ENCODE results near the gene KRTAP9-1.
"Not testable (repeated sequence)": the region's sequence is repeated elsewhere in the genome, so short reads cannot be mapped to it uniquely, and the experiment has no call there.

Gene KRTAP9-1

GRCh38 chr17:41189837-41190318 is at the start of gene KRTAP9-1:
Gene KRTAP9-1, plus strand, starts transcription at chr17:41189887. Its CDS starts 0 bp downstream, at chr17:41189887.
- FAIRE-seq: not testable (repeated sequence)

DNA sequence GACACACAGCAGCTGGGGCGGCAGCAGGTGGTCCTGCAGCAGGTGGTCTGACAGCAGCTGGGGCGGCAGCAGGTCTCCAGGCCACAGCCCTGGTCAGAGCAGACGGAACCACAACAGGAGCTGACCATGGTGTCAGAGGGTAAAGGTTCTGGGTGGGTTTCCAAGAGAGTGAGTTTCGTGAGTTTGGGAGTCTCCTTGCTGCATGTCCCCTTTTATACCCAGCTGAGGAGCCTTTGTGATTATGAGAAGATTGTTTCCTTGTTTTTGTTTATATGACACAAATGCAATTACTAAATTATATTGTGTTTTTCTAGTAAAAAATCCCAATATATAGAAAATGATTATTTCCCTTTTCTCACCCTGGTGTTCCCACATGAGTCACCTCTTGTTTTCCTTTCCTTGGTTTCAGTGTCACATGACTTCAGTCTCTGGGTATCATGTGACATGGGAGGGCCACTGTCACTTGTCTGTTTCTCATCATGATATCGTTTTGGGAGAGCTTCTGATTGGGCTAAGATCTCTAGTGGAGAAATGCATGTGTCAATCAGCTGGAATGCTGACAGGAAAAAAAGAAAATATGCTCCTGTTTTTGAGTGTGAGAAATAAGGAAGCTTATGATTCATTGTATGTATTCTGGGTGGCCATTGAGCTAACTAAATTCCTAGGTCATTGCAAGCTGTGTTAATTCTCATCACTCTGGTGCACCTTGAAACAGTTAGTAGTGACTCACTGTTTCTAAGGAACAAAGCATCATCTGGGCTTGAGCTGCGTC is 49.1 kb upstream of the KRTAP9-1 start, which contains the start of gene KRTAP4-6:
KRTAP4-6 (minus strand) TSS at position 185 of the 772 bp plus-strand sequence; CDS start at position 128, 57 bp downstream.
- FAIRE-seq: no peak

- FAIRE-seq: no peak
These were observed 48.3 kb upstream of the KRTAP9-1 start for GRCh38 chr17:41141361-41141760.

- no peak for FAIRE-seq
These were observed 44.8 kb upstream of the KRTAP9-1 start for GRCh38 chr17:41144846-41145245.

- no peak for FAIRE-seq
These were observed 44.4 kb upstream of the KRTAP9-1 start for GRCh38 chr17:41145261-41145660.

DNA sequence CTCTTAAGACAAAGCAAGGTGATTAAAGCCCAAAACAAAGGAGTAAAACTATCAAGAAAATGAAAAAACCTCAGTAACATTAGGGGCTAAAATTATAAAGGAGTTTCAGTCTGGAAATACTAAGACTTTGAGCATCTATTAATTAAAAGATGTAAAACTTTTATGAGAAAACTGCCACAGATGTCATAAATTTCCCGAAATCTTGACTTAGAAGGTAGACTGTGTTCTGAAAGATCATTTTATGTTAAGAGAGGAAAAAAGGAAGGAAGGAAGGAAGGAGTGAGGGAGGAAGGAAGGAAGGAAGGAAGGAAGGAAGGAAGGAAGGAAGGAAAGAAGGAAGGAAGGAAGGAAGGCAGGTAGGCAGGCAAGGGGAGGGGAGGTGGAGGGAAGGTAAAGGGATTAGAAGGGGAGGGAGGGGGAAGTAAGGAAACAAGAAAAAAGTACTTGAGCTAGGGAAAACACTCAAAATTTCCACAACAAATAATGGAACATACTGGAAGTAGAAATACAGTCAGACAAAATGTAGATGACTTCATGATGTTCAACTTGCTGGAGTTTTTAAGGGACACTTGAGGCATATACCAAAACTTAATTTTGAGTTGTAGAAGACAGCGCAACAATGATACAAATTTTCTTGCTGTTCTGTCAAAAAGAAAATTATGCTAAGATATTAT is 42.0 kb upstream of the KRTAP9-1 start:
- FAIRE-seq: no peak

- FAIRE-seq: not testable (repeated sequence)
These were observed 40.6 kb upstream of the KRTAP9-1 start for GRCh38 chr17:41148971-41149651.

DNA sequence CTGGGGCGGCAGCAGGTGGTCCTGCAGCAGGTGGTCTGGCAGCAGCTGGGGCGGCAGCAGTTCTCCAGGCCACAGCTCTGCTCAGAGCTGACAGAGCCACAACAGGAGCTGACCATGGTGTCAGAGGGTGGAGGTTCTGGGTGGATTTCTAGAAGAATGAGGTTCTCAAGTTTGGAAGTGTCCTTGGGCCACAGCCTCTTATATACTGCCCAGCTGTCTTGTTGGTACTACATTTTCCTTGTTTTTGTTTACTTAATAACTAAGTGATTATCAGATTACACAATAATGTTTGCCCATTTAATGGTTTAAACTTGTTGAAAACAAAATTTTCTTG is 40.1 kb upstream of the KRTAP9-1 start, which contains the start of gene KRTAP4-5:
KRTAP4-5 (minus strand) TSS at position 174 of the 334 bp plus-strand sequence; CDS start at position 116, 58 bp downstream.
- no peak for FAIRE-seq

DNA sequence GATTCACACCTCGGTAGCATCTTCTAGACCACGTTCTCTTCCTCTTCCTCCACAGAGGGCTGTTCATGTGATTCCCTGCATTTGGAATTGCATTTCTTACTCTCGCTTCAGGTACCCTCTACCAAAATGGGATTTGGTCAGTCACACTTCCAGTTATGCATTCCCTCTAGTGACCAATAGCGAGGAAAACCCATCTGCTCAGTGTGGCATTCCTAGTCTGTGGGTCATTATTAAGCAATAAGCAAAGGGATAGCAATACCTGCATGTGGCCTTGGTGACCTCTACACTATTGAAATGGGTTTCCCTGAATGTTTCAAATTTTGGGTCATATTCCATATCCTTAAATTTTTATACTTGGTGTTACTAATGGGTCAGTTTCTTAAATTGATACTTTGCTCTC is 39.7 kb upstream of the KRTAP9-1 start:
- FAIRE-seq: no peak

DNA sequence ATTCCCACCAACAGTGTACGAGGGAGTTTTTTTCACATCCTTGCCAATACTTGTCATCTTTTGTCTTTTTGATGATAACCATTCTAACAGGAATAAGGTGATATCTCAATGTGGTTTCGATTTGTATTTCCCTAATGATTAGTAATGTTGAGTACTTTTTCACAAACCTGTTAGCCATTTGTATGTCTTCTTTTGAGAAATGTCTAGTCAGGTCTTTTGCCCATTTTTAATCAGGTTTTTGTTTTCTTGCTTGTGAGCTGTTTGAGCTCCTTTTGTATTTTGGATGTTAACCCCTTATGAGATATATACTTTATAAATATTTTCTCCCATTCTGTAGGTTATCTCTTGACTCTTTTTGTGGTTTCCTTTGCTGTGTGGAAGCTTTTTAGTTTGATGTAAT is 38.2 kb upstream of the KRTAP9-1 start:
- FAIRE-seq: no peak

- FAIRE-seq: no peak
These were observed 35.8 kb upstream of the KRTAP9-1 start for GRCh38 chr17:41153856-41154255.

DNA sequence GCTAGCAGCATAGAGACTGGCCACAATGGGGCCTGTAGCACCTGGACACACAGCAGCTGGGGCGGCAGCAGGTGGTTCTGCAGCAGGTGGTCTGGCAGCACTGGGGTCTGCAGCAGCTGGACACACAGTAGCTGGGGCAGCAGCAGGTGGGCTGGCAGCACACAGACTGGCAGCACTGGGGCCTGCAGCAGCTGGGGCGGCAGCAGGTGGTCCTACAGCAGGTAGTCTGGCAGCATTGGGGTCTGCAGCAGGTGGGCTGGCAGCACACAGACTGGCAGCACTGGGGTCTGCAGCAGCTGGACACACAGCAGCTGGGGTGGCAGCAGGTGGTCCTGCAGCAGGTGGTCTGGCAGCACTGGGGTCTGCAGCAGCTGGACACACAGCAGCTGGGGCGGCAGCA is 29.5 kb upstream of the KRTAP9-1 start:
- not testable (repeated sequence) for FAIRE-seq

DNA sequence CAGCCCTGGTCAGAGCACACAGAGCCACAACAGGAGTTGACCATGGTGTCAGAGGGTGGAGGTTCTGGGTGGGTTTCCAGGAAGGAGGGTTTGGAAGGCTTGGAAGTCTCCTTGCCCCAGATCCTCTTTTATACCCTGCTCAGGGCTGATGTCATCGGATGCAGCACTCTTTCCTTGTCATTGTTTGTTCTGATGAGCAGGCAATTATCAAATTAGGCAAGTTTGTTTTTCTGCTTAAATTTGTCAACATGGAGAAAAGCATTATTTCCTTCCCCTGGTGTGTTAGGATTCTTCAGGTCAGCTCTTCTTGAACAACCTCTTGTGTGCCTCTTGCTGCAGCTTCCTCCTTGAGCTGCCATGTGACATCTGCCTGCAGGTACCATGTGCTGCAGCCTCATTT is 29.0 kb upstream of the KRTAP9-1 start, which contains the start of gene KRTAP4-4:
KRTAP4-4 (minus strand) TSS at position 101 of the 400 bp plus-strand sequence; CDS start at position 44, 57 bp downstream.
- FAIRE-seq: no peak

- FAIRE-seq: no peak
These were observed 25.9 kb upstream of the KRTAP9-1 start for GRCh38 chr17:41163828-41164227.

DNA sequence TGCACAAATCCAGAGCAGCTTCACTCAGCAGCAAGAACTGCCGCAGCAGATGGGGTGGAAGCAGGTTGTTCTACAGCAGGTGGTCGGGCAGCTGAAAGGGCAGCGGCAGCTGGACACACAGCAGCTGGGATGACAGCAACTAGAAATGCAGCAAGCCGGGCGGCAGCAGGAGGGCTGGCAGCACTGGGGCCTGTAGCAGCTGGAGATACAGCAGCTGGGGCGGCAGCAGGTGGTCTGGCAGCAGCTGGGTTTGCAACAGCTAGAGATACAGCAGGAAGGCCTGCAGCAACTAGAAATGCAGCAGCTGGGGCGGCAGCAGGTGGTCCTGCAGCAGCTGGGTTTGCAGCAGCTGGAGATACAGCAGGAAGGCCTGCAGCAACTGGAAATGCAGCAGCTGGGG is 22.1 kb upstream of the KRTAP9-1 start:
- FAIRE-seq: no peak

GRCh38 chr17:41168121-41168520 is 21.6 kb upstream of the KRTAP9-1 start, which contains the start of gene KRTAP4-3:
Gene KRTAP4-3, minus strand, starts transcription at chr17:41168221. Its CDS starts 49 bp downstream, at chr17:41168172.
- FAIRE-seq: no peak

DNA sequence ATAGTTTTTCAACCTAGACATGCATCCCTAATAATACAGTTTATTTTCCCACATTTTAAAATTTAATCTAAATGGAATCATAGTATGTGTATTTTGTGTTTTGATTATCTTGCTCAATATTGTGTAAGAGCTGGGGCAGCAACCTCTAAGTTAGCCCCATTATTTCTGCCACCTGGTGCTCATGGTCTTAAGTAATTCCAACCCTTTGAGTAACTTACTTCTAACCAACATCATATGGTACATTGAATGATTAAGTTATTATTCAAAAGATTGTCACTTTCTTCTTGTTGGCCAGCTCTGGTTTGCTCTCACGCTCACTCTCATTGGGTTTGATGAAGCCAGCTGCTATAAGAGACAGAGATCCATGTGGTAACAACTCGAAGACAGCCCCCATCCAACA is 17.8 kb upstream of the KRTAP9-1 start:
- no peak for FAIRE-seq

DNA sequence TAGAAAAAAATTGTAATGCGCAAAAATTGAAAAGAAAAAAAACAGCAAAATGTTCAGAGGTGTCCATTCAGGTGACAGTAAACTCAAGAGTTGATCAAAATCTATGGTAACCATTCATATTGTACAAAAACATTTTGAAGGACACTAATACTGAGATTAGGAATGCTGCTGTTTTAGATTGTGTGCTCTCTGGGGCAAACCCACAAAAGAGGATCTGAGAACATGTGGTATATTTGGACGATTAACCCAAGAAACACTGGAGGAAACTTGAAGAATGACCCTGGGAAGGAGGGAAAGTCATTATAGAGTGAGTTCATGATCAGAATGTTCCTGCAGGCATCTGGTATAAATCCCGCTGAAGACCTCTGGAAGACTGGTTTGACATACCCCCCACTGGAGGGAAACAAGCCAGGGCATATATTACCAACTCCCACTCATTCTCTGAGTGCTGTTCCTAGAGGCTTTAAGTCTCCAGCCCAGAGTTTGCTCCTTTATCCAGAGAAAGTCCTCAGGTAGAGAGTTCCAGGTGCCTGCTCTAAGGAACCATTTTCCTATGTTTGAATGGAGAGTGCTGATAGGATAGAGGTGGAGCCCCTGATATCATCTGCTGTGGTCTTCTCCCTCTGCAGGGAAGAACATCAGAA is 12.8 kb upstream of the KRTAP9-1 start:
- no peak for FAIRE-seq

- no peak for FAIRE-seq
These were observed 11.9 kb upstream of the KRTAP9-1 start, which contains the start of gene KRTAP4-2 for GRCh38 chr17:41177727-41178271. Gene KRTAP4-2, minus strand, starts transcription at chr17:41178221. Its CDS starts 57 bp downstream, at chr17:41178164.

GRCh38 chr17:41178341-41178740 is 11.3 kb upstream of the KRTAP9-1 start:
- FAIRE-seq: no peak

GRCh38 chr17:41178843-41179616 is 10.7 kb upstream of the KRTAP9-1 start:
- FAIRE-seq: no peak

All from A204.1 (cell line).